Urothelium cell line (cell line): ENCODE data around the gene LILRA2.
"Not testable (repeated sequence)": the region's sequence is repeated elsewhere in the genome, so short reads cannot be mapped to it uniquely, and the experiment has no call there.

ENCODE experiments used
- DNase-seq: peaks from one replicate; pipeline ENCODE4 v3.0.0; 2011; ENCODE audit warnings: low spot score, mixed read lengths
- FAIRE-seq: peaks from 2 replicates; lab custom pipeline; 2011; peaks lifted over from hg19 to GRCh38; lab: Jason Lieb, UNC

Gene LILRA2

GRCh38 chr19:54608205-54608604, 34.6 kb downstream of the LILRA2 start:
- FAIRE-seq (no peak), DNase-seq (no peak)

GRCh38 chr19:54608792-54609191, 35.2 kb downstream of the LILRA2 start:
- DNase-seq = no peak
- no peak for FAIRE-seq

GRCh38 chr19:54609356-54609791, 35.8 kb downstream of the LILRA2 start:
- DNase-seq (no peak), FAIRE-seq (no peak)

GRCh38 chr19:54612428-54612827, 38.8 kb downstream of the LILRA2 start:
- no peak for FAIRE-seq
- no peak for DNase-seq

GRCh38 chr19:54614726-54615125, 41.1 kb downstream of the LILRA2 start:
- FAIRE-seq = no peak
- no peak for DNase-seq

GRCh38 chr19:54616057-54616456, 42.5 kb downstream of the LILRA2 start:
- FAIRE-seq (no peak), DNase-seq (no peak)

- FAIRE-seq = no peak
- no peak for DNase-seq
These were observed 43.4 kb downstream of the LILRA2 start for GRCh38 chr19:54616821-54617560.

GRCh38 chr19:54620464-54620863, 46.9 kb downstream of the LILRA2 start:
- FAIRE-seq (no peak), DNase-seq (no peak)

- no peak for FAIRE-seq
- no peak for DNase-seq
These were observed 48.8 kb downstream of the LILRA2 start for GRCh38 chr19:54622431-54622830.

GRCh38 chr19:54624234-54624633, 50.6 kb downstream of the LILRA2 start:
- FAIRE-seq = peak; percentile 32
- not testable (repeated sequence) for DNase-seq

GRCh38 chr19:54624934-54625730, 51.5 kb downstream of the LILRA2 start:
- DNase-seq, FAIRE-seq: not testable (repeated sequence)

GRCh38 chr19:54626757-54627156, 53.2 kb downstream of the LILRA2 start:
- no peak for FAIRE-seq
- no peak for DNase-seq

- DNase-seq, FAIRE-seq: not testable (repeated sequence)
These were observed 54.3 kb downstream of the LILRA2 start for GRCh38 chr19:54627912-54628311.

GRCh38 chr19:54630262-54630661, 56.7 kb downstream of the LILRA2 start, which contains the start of gene LILRB1:
TSS of gene LILRB1 (plus strand) at chr19:54630484. CDS start at chr19:54631074, 590 bp downstream.
- not testable (repeated sequence) for FAIRE-seq, DNase-seq

GRCh38 chr19:54630782-54631181, 57.2 kb downstream of the LILRA2 start:
- FAIRE-seq (no peak), DNase-seq (no peak)

- DNase-seq, FAIRE-seq: not testable (repeated sequence)
These were observed 58.1 kb downstream of the LILRA2 start for GRCh38 chr19:54631489-54632337.

GRCh38 chr19:54632517-54632916, 58.9 kb downstream of the LILRA2 start:
- DNase-seq, FAIRE-seq: not testable (repeated sequence)

- FAIRE-seq = no peak
These were observed 59.8 kb downstream of the LILRA2 start for GRCh38 chr19:54633401-54633800.

GRCh38 chr19:54636081-54636480, 62.5 kb downstream of the LILRA2 start:
- FAIRE-seq, DNase-seq: not testable (repeated sequence)

More at GRCh38 chr19:54633401-54633800, 59.8 kb downstream of the LILRA2 start:
- no peak for DNase-seq

GRCh38 chr19:54638683-54639082, 65.1 kb downstream of the LILRA2 start:
- no peak for FAIRE-seq

More at GRCh38 chr19:54638683-54639082, 65.1 kb downstream of the LILRA2 start:
- DNase-seq = no peak
